Kidney capillary endothelial cell (primary cell): ENCODE data around the gene TBC1D10B.

Source experiments
- DNase-seq: peaks from one replicate; pipeline ENCODE4 v3.0.0-alpha.2; 2018; ENCODE audit warnings: low spot score

The TBC1D10B gene, protein sequence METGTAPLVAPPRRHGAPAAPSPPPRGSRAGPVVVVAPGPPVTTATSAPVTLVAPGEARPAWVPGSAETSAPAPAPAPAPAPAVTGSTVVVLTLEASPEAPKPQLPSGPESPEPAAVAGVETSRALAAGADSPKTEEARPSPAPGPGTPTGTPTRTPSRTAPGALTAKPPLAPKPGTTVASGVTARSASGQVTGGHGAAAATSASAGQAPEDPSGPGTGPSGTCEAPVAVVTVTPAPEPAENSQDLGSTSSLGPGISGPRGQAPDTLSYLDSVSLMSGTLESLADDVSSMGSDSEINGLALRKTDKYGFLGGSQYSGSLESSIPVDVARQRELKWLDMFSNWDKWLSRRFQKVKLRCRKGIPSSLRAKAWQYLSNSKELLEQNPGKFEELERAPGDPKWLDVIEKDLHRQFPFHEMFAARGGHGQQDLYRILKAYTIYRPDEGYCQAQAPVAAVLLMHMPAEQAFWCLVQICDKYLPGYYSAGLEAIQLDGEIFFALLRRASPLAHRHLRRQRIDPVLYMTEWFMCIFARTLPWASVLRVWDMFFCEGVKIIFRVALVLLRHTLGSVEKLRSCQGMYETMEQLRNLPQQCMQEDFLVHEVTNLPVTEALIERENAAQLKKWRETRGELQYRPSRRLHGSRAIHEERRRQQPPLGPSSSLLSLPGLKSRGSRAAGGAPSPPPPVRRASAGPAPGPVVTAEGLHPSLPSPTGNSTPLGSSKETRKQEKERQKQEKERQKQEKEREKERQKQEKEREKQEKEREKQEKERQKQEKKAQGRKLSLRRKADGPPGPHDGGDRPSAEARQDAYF

GRCh38 chr16:30370456-30371247 lies at the start of gene TBC1D10B:
TSS of gene TBC1D10B (minus strand) at chr16:30370494. CDS start at chr16:30370183, 311 bp downstream.
- peak; percentile 100 for DNase-seq

GRCh38 chr16:30418350-30419181 lies 48.3 kb upstream of the TBC1D10B start:
- no peak for DNase-seq

DNA sequence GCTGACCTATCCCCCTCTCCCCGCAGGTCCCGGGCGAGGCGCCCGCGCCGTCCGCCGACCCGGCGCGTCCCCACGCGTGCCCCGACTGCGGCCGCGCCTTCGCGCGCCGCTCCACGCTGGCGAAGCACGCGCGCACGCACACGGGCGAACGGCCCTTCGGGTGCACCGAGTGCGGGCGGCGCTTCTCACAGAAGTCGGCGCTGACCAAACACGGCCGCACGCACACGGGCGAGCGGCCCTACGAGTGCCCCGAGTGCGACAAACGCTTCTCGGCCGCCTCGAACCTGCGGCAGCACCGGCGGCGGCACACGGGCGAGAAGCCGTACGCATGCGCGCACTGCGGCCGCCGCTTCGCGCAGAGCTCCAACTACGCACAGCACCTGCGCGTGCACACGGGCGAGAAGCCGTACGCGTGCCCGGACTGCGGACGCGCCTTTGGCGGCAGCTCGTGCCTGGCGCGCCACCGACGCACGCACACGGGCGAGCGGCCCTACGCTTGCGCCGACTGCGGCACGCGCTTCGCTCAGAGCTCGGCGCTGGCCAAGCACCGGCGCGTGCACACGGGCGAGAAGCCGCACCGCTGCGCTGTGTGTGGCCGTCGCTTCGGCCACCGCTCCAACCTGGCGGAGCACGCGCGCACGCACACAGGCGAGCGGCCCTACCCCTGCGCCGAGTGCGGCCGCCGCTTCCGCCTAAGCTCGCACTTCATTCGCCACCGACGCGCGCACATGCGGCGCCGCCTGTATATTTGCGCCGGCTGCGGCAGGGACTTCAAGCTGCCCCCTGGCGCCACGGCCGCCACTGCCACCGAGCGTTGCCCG lies 47.4 kb upstream of the TBC1D10B start:
- peak; percentile 79 for DNase-seq

GRCh38 chr16:30416624-30417528 lies 46.6 kb upstream of the TBC1D10B start:
- DNase-seq = no peak

DNA sequence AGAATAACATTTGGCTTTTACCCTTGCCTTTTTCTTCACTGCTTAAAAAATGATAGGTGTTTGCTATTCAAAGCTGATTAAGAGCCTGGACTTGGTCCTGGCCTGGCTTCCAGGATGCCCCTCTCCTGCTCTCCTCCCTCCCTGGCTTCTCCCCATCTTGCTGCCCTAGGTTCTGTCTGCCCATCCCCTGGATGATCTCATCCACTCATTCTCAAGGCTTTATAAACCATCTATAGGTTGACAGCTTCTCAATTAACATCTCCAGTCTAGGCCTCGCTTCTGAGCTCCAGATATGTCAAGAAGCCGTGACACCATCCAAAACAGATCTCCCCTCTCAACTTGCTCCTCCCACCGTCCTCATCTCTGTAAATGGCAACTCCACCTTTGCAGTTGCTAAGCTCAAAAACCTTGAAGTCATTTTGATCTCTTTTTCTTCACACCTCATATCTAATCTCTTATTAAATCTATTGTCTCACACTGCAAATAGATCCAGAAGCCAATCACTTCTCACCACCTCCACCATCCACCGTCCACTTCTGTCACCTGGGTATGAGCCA lies 45.8 kb upstream of the TBC1D10B start:
- no peak for DNase-seq

DNA sequence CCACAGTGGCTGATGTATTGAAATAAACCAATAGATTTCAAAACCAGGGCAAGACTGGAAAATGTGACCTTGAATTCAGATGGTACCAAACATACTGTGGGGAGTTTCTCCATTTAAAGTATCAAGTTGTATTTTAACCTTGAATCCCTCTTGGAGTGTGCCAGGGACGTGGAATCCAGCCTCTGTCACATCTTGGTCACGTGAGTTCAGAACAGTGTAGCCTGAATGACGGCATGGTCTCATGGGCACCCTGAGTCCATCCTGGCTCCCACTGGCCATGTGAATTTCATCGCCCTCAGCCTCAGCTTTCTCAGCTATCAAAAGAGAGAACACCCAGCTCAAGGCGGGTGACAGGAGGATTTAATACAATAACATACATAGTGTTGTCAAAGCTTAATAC lies 43.9 kb upstream of the TBC1D10B start:
- no peak for DNase-seq

DNA sequence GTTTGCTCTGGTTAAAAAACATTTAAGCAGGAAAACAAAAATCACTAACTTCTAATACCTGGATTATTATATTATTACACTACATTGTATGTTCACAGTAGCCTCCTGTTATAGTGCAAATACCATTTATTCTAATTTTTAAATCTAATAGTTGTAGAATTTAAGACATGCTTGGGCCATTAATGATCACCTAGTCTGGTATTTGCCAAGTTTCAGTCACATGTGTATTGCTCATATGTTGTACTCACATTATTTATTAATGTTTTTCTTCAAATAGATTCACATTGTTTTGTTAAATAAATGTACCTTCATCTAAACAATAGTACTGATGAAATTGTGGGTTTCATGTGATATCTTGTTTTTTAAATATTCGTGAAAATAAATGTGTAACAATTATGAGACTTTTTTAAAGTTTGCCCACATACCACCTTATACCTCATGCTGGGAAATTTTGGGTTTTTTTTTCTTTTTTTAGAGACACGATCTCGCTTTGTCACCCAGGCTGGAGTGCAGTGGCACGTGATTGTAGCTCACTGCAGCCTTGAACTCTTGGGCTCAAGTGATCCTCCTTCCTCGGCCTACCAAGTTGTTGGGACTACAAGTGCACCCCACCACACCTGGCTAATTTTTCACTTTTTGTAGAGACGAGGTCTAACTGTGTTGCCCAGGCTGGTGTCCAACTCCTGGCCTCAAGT lies 43.0 kb upstream of the TBC1D10B start:
- no peak for DNase-seq

GRCh38 chr16:30409125-30410060 lies 39.1 kb upstream of the TBC1D10B start:
- peak; percentile 89 for DNase-seq

GRCh38 chr16:30407804-30408534 lies 37.7 kb upstream of the TBC1D10B start:
- DNase-seq = no peak

DNA sequence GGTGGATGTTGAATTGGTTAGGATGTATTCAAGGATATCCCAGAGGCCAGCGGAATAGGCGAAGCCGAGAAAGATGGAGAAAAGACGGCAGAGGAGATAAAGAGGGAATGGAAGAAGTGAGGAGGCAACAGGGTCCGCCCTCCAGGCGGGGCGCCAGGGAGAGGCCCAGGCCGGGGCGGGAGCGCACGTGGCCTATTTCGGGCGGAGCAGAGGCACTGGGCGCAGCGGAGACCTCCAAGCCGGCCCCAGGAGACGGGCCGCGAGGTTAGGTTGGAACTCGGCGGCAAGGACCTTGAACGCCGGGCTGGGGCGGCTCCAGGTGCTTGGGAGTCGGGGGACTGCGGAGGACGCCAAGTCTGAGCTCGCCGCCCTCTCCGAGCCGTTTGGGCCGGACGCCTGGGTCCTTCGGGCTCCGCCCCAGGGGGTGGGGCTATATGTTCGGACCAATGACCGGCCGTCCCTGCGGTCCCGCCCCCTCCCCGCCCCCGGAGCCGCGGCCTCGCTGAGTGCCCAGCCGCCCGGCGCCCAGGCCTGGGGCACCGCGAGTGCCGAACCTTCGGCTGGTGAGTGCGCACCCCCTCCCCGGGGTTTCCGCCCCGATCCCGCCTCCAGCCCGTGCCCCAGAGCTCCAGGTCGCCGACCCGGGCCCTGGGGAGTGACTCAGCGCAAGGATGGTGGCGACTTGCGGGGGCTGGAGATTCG lies 37.0 kb upstream of the TBC1D10B start, which contains the start of gene ZNF771:
ZNF771 (plus strand) TSS at position 505 of the 702 bp plus-strand sequence. CDS start 448 bp downstream, outside the sequence.
- DNase-seq = no peak

DNA sequence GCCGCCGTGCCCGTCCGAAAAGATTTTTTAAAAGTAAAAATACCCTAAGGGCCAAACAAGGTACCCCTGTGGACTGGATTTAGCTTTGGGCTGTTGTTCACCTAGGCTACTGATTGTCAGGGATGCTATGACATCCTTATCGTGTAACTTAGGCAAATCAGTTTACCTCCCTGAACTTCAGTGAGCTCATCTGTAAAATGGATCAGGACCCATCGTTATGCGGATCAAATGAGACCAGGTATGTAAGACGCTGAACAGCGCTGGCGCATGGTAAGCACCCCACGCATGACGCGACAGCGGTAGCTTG lies 36.5 kb upstream of the TBC1D10B start:
- DNase-seq = no peak

GRCh38 chr16:30401768-30402425 lies 31.6 kb upstream of the TBC1D10B start:
- DNase-seq = no peak

- no peak for DNase-seq
Observed at GRCh38 chr16:30399435-30400186, 29.3 kb upstream of the TBC1D10B start.

- no peak for DNase-seq
Observed at GRCh38 chr16:30398661-30399434, 28.6 kb upstream of the TBC1D10B start.
